Heart right ventricle (tissue), 16 donors: ENCODE data around the gene NFE2. TPM values are rescaled to one million over a fixed set of nuclear protein-coding genes. Genes with fewer than 3 reads are reported as not detected.

ENCODE experiments used
- ATAC-seq, 8 donors: fragments of 200-7000 bp; cut with Tn5 transposase; one replicate each; pipeline ENCODE4 v1.9.1; 2020; ENCODE audit warnings: mild to moderate bottlenecking in 8 of 8, moderate library complexity in 8 of 8, moderate number of reproducible peaks in 1 of 8
- DNase-seq, 2 donors: peaks; one replicate each; pipeline ENCODE4 v3.0.0-alpha.2; 2020
- H3K27ac ChIP-seq, 10 donors: fragments of 200-600 bp; sonication (generic) in 2 of 10; one replicate each; pipeline versions ENCODE4 v1.5.0 to v1.8.0; 2020 to 2022; ENCODE audit warnings: mild to moderate bottlenecking in 3 of 10
- H3K27me3 ChIP-seq, 7 donors: fragments of 200-600 bp; one replicate each; pipeline ENCODE4 v1.8.0; 2021 to 2022; ENCODE audit warnings: mild to moderate bottlenecking in 2 of 7
- H3K36me3 ChIP-seq, 9 donors: fragments of 200-600 bp; sonication (generic) in 1 of 9; one replicate each; pipeline versions ENCODE4 v1.5.0 to v1.8.0; 2020 to 2022; ENCODE audit warnings: mild to moderate bottlenecking in 2 of 9
- H3K4me1 ChIP-seq, 9 donors: fragments of 200-600 bp; sonication (generic) in 1 of 9; one replicate each; pipeline versions ENCODE4 v1.5.0 to v1.8.0; 2020 to 2022; ENCODE audit warnings: mild to moderate bottlenecking in 4 of 9
- H3K4me3 ChIP-seq, 10 donors: fragments of 200-600 bp; sonication (generic) in 2 of 10; one replicate each; pipeline versions ENCODE4 v1.5.0 to v1.8.0; 2020 to 2022; ENCODE audit warnings: mild to moderate bottlenecking in 7 of 10, moderate library complexity in 2 of 10
- H3K9me3 ChIP-seq, 11 donors: fragments of 200-600 bp in 10 of 11; sonication (generic) in 2 of 11; one replicate each; pipeline versions ENCODE4 v1.5.0 to v1.8.0; 2013 to 2022; ENCODE audit warnings: mild to moderate bottlenecking in 2 of 11, control low read depth in 1 of 11, moderate library complexity in 1 of 11
- CTCF ChIP-seq, 9 donors: fragments of 200-600 bp; sonication (generic) in 2 of 9; IDR thresholded peaks; one replicate each; pipeline versions ENCODE4 v1.5.0 to v1.8.0; 2021 to 2022; ENCODE audit warnings: antibody characterized with exemption in 9 of 9, mild to moderate bottlenecking in 5 of 9, moderate library complexity in 1 of 9
- WGBS, 2 donors: extraction: QIAGEN DNeasy Blood & Tissue Kit; methylation state at CpG; one replicate each; pipeline ENCODE4 v1.1.7; 2013; ENCODE audit warnings: inconsistent platforms in 1 of 2; 5-methylcytosine and 5-hydroxymethylcytosine counted together
- intact Hi-C, 10 donors: fragments of 100-400 bp; cut with DNase I; formaldehyde crosslinking; loops; one replicate each; pipeline versions ENCODE4 v1.11.1 to v1.14.2; 2022
- polyA plus RNA-seq, 2 donors: library from polyadenylated mRNA; stranded (reverse); fragments of 200-250 nt; gene quantifications; one replicate each; pipeline ENCODE4 v1.2.3, GENCODE V29; 2013
- total RNA-seq, 10 donors: library from RNA; stranded (reverse); fragmentation: NEBNext Ultra II Directional in 3 of 10; extraction: Animal tissue kit (Norgen Biotek cat#: 25700) in 3 of 10; gene quantifications; one replicate each; pipeline versions ENCODE4 v1.2.1 to v1.2.4, GENCODE V29; 2021 to 2023
- donor health status: Arrhythmogenic right ventricular cardiomyopathy.
- donor health status: ischemic (EF 13 %, LVEDD 7.1; RV severe dilation, severe dysfunction).
- donor health status: healthy with polysubstance abuse.
- donor health status: DM: no; HTN: yes; CAD: no.
- donor health status: DM: no; HTN: no; CAD: no.
- donor health status: ischemic (EF 25% LVEDD 6.9; RV normal size, moderate dysfunction).
- donor health status: ischemic (EF 25% LVEDD 5.7; RV mildly dilated, moderate dysfunction).
- donor health status: healthy.
- donor health status: DM: yes; HTN: yes; CAD: no.
- donor health status: Ischemic cardiomyopathy.
- donor health status: ischemic (EF 35%, LVEDD 5.7; RV mildly dilated, moderate dysfunction).
- donor health status: nonischemic (EF 11% LVEDD 7.7; RV severe dilation, severe dysfunction).
- donor health status: DM: yes; HTN: yes; CAD: no.
- donor health status: PGD.
- donor health status: ischemic (EF 29% LVEDD 5.4; RV normal size, mild dysfunction).
- donor health status: nonischemic (EF 23%, LVEDD 6.1; RV moderate dilation, normal function).

NFE2 gene
- total and polyA plus RNA-seq, 12 donors = 0.17 to 1.4 (median 0.50) TPM; not detected in 2

- intact Hi-C loops = loop anchor here in 5 of 10 donors (2.0 to 10.0 kb wide), 3 partner anchors 19 to 107 kb away; partner anchors contain the start of gene GPR84 (in 5 of the 5)
Observed at GRCh38 chr12:54258201-54258681, 42.6 kb downstream of the NFE2 start.

GRCh38 chr12:54257332-54257731, 43.5 kb downstream of the NFE2 start:
- Histone ChIP-seq H3K4me3 (no peak overlapping the region), H3K36me3 (peaks cover 0 to 55% (median 11%) of the 10 kb centered on the region in 9 donors), H3K27me3 (no peaks in the 10 kb centered on the region), H3K27ac (peak overlapping the region in 8 of 10 donors; percentile 1 to 93 (median 82)), H3K9me3 (no peaks in the 10 kb centered on the region), H3K4me1 (peaks cover 7 to 55% (median 40%) of the 10 kb centered on the region in 9 donors)
- DNase-seq = no peak
- TF ChIP-seq CTCF (IDR thresholded peaks at IDR 0.05) = no peak
- intact Hi-C loops = loop anchor here in 5 of 10 donors (10.0 kb wide), 1 partner anchor 107 kb away; the partner anchor contains the start of gene GPR84 (in 5 of the 5)
- ATAC-seq = no peak
- WGBS, 2 donors = 87 to 90% methylated on average over 8 of the region's 8 CpGs

More at GRCh38 chr12:54258201-54258681, 42.6 kb downstream of the NFE2 start:
- H3K27me3 ChIP-seq = no peaks in the 10 kb centered on the region
- peaks cover 7 to 61% (median 47%) of the 10 kb centered on the region in 9 donors for H3K4me1 ChIP-seq
- ATAC-seq (peak in 5 of 8 donors; percentile 15 to 46 (median 28)), DNase-seq (no peak)
- H3K9me3 ChIP-seq = no peaks in the 10 kb centered on the region
- H3K4me3 ChIP-seq = peak overlapping the region in 1 of 10 donors; percentile 65
- peaks cover 0 to 46% (median 8%) of the 10 kb centered on the region in 9 donors for H3K36me3 ChIP-seq
- TF ChIP-seq CTCF (IDR thresholded peaks at IDR 0.05) = no peak
- peak overlapping the region in 8 of 10 donors; percentile 75 to 93 (median 82) for H3K27ac ChIP-seq

- H3K27ac ChIP-seq = no peak overlapping the region
- WGBS, 2 donors = 98% methylated on average over 4 of the region's 4 CpGs
- H3K9me3 ChIP-seq = no peaks in the 10 kb centered on the region
- no peak for DNase-seq
- no peak for ATAC-seq
- no peak for TF ChIP-seq CTCF (IDR thresholded peaks at IDR 0.05)
- peaks cover 0 to 37% (median 15%) of the 10 kb centered on the region in 9 donors for H3K4me1 ChIP-seq
- H3K36me3 ChIP-seq = peaks cover 0 to 91% (median 16%) of the 10 kb centered on the region in 9 donors
- no peak overlapping the region for H3K4me3 ChIP-seq
- intact Hi-C loops = loop anchor here in 5 of 10 donors (5.0 to 10.0 kb wide), 2 partner anchors 34 to 112 kb away; partner anchors contain the start of gene GPR84 (in 5 of the 5)
- H3K27me3 ChIP-seq = no peaks in the 10 kb centered on the region
Observed at GRCh38 chr12:54253240-54253639, 47.6 kb downstream of the NFE2 start.

GRCh38 chr12:54251667-54252284, 49.0 kb downstream of the NFE2 start:
- peak in 2 of 8 donors; percentile 38 to 41 for ATAC-seq
- peaks cover 0 to 25% (median 12%) of the 10 kb centered on the region in 9 donors for H3K4me1 ChIP-seq
- intact Hi-C loops = loop anchor here in 5 of 10 donors (5.0 to 10.0 kb wide), 2 partner anchors 36 to 113 kb away; partner anchors contain the start of gene GPR84 (in 5 of the 5)

More at GRCh38 chr12:54251667-54252284, 49.0 kb downstream of the NFE2 start:
- TF ChIP-seq CTCF (IDR thresholded peaks at IDR 0.05) = peak in 8 of 9 donors; percentile 47 to 76 (median 71)
- Histone ChIP-seq H3K36me3 (peaks cover 0 to 92% (median 16%) of the 10 kb centered on the region in 9 donors), H3K27me3 (no peaks in the 10 kb centered on the region), H3K4me3 (no peak overlapping the region), H3K27ac (no peak overlapping the region), H3K9me3 (no peaks in the 10 kb centered on the region)
- no peak for DNase-seq
- WGBS, 2 donors = 90 to 95% methylated on average over 1 of the region's 1 CpG
